ENCODE measurements around the gene KATNIP.
A peak's percentile ranks its signal among the peaks of the same experiment; 100 is the strongest.

The KATNIP gene

DNA sequence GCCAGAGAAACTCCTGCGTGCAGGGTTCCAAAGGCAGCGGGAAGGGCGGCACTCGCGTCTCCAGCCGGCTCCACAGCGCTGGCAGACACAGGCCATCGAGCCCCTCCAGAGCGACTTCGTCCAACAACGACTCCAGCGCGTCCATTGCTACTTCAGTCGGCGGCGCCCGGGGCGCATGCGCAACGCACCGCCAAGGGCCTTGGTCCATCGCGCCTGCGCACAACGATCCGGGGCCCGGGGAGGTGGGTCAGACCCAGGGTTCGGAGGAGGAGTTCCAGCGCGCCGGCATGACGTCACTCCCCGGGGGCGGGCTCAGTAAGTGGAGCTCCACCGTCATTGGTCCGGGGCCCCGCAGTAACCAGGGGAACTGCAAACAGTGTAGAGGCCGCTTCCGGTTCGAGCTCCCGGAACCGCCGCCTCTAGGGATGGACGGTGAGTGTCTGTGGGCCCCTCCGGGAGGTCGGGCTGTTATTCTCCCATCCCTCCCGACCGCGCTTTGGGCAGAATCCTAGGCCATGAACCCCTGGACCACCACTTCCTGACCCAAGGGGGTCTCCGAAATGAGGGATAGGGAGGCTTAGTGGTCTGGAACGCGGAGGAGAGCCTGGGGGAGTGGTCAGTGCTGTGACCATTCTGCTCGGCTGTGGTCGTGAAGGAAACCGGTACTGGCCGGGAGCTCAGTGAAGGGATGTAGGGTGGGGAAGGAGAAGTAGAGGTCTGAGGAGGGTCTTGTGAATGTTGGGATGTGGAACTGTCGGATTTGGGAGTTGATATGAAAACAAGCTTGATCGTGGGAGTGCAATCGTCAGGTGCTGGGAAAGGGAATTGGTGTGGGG, at the start of gene KATNIP, which contains the start of gene GTF3C1:
TSS of gene KATNIP (plus strand) at position 399 of the 836 bp plus-strand sequence. CDS start at position 426, 27 bp downstream.
TSS of gene GTF3C1 (minus strand) at position 168 of the 836 bp plus-strand sequence. CDS start at position 145, 23 bp downstream.
- peak; percentile 100 for DNase-seq

DNA sequence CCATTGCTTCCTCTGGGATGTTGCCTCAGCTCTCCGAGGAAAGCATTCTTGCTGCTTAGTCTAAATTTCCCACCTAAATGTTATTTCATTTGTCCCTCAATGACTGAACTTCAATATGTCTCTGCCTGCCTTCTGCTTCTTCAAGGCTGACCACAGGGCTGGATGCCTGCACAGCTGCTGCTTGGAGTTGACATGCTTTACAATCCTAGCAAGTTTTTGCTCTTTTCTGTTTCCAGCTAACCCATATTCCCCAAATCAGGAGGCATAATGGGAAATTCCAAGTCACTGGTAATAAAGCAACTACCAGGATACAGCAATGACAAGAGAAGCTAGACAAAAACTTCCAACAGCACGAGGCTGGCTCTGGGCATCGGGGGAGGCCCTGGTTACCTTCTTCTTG, 49.1 kb upstream of the KATNIP start:
- no peak for DNase-seq

DNA sequence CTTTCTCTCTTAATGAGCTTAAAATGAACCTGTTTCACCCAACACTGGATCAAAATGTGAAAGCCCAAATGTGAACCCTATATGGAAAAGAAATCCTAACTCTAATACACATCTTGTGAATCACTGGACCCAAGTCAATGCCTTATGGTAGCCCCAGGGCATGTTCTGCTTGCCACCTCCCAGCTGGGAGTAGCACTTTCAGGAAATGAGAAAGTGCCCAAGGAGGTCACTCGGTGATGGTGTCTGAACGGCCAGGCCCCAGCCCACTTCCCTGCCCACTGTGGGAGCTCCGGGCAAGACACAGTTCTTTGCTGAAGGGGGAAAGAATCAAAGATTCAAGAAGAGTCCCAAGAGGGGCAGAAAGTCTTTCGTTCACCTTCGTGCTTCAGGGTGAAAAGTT, 46.3 kb upstream of the KATNIP start:
- DNase-seq: no peak

DNA sequence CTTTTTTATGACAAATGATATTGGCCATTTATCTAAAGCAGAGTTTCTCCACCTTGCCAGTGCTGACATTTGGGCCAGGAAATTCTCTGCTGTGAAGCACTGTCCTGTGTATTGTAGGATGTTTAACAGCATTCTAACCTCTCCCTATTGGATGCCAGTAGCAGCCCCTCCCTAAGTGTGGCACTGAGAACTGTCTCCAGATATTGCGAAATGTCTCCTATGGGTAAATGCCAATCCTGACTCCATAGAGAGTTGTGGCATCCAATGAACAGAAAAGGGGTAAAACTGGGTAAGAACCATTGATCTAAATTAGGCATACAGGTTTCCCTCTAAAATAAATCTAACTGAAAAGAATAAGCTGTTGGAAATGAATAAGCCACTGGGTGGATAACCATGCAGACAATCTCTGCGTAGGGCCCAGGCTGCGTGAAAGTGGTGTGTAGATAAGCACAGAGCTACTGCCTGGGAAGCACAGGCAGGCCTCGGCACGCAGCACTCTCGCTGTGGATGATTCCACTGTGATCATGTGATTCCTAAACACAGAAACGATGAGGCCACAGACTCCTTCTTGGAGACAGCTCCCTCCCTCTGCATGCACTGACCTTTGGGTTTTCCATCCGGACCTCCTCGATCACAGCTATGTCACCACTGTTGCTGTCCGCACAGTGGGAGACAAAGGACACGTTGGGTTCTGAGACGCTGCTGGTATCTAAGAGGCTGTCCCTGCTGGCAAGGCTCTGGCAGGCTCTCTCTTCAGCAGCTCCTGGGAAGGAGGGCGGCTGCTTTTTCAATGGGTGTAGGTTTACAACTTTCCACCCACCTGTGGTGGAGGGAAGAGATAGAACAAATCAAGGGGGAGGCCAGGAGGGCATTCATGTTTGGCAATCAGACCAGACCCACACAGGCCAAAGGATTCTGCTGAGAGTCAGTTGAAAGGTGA, 44.4 kb upstream of the KATNIP start:
- DNase-seq: no peak

DNA sequence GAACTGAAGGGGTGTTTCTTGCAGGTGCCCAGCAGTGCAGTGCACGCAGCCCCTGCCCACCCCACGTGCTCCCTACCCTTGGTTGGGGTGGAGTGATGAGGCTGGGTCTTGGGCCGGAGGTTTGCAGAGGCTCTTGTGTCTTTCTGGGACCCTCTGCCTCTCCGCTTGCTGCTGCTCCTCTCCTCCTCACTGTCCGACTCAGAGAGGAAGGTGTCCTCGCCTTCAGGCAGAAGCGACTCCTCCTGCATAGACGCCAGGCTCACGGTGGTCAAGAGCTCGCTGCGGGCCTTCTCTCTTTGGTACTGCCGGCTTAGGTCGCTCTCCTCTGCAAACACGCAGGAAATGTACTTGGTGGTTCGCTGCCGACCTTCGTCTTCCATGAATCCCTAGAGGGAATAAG, 43.2 kb upstream of the KATNIP start:
- DNase-seq: no peak

DNA sequence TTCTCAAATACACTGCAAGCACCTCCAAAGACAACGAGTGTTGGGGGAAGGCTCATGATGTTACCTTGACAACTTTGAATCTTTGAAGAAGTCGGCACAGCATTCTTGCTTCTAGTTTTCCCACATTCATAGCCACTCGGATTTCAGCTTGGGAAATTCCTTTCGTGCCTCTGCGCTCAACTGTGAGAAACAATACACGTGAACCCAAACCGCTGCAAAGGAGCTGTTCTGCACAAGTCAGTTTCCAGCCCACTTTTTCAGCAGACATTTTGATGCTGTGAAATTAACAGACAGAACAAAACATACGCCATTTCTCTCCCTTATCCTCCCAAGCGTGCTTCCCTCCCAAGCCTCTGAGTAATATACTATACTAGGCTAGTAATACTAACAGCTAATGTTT, 41.5 kb upstream of the KATNIP start:
- DNase-seq: no peak

DNA sequence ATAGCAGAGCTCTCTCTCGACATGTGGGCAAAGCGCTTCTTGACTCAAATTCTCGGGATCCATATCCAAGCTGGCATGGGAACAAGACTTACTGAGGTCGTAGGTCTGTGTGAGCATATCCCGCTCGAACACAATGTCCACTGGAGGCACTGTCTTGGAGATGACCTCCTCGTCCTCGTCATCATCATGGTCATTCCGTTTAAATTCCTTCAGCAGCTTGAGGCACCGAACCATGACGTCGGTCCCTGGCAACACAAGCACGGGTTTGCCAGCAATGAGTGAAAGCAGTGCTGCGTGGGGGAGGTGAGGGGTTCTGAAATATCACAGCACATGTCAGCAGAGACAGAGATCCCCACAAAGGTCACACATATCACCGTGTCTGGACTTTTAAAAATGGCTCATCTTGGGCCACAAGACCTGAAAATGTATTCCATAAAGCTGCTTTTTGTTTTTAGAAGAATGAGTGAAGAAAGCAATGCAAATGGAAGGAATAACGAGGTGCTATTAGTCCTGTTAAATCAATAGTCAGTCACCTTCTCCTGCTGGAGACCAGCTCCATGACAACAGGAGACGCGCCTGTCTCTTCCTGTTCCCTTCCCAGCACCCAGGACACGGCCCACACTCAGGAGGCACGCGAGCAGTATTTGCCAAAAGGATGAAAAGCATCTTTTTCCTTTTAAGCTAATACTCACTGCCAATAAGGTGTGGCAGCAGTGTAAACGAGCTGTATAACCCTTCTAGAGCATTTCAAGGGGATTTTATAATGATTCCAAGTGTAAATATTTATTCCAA, 38.1 kb upstream of the KATNIP start:
- DNase-seq: no peak

DNA sequence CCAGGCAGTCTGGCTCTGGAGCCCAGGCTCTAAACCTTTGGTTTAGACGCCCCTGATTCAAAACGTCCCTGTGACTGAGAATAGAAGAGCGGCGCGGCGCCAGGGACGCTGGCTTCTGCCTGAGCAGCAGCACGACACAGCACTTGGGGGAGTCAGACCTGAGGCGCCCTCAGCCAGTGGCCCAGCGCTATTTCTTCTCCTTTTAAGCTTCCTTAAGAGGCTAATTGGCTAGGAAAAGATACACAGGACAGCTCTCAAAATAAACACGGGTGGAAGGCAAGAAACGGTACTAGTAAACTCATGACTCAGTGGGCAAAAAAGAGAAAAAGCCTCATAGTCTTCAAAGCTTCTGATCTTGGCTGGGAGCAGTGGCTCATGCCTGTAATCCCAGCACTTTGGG, 35.1 kb upstream of the KATNIP start:
- DNase-seq: no peak

DNA sequence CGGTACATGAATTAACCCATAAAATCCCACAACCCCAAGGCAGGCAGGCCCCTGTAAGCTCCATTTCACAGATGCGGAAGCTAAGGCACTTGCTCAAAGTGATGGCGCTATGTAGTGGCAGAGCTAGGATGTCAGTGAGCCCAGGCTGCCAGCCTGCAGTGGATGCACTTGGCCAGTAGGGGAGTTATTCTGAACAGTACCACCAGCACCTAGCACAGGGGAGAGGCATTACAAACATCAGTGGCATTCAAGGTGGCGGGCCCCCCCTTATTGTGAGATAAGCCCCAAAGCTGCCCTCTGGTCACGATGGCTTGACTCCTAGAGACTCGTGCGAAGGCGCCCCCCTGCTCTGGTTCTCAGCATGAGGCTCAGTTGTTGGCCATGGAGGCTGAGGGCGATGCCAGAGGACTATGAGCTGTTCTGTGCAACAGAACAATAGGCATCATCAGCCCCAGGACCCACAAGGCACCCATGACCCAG, 34.0 kb upstream of the KATNIP start:
- peak; percentile 49 for DNase-seq

DNA sequence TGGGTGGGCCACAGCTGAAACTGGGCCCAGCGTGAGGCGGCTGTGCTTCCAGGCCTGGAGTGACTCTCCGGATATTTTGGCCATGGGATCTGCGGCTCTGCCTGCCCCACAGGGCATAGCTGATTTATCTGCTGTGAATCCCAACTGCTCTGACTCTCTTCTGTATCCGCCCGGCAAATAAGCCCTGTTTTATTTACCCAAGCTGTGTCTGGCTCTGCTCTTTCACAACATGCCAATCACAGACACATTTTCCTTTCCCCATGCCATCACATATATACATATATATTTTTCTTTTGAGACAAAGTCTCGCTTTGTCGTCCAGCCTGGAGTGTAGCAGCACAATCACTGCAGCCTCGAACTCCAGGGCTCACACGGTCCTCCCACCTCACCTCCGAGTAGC, 33.6 kb upstream of the KATNIP start:
- DNase-seq: no peak

DNA sequence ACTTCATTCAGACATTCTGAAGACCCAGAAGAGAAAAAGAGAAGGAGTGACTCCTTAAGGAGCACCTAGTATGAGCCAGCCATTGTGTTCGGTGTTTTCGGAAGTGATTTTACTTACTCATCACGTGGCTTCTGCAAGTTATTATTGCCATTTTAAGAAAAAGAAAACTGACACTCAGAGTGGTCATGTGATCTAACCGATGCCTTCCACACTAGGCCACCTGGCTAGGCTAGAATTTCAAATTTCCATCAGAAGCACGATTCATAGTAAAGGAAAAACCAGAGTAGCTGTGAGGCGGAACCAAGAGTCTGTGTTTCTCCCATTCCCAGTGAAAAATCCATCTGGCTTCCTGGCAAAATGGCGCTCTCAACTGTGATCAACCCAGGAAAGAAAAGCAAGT, 32.3 kb upstream of the KATNIP start:
- no peak for DNase-seq

DNA sequence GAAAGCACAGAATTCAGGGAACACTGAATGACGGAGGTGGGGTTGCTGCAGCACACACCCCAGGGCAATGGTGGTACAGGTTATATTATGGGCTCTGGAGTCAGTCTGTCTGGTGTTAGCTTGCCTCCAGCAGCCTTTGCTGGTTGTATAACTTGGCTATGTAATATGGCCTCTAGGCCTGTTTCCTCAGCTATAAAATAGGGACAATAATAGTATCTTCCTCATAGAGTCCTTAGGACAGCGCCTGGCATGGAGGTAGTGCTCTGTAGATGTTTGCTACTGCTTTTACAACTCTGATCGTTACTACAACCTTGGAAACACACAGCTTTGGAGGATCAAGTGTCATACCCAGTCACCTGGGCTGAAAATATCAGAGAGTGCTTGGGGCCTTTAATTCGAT, 31.7 kb upstream of the KATNIP start:
- DNase-seq: no peak

DNA sequence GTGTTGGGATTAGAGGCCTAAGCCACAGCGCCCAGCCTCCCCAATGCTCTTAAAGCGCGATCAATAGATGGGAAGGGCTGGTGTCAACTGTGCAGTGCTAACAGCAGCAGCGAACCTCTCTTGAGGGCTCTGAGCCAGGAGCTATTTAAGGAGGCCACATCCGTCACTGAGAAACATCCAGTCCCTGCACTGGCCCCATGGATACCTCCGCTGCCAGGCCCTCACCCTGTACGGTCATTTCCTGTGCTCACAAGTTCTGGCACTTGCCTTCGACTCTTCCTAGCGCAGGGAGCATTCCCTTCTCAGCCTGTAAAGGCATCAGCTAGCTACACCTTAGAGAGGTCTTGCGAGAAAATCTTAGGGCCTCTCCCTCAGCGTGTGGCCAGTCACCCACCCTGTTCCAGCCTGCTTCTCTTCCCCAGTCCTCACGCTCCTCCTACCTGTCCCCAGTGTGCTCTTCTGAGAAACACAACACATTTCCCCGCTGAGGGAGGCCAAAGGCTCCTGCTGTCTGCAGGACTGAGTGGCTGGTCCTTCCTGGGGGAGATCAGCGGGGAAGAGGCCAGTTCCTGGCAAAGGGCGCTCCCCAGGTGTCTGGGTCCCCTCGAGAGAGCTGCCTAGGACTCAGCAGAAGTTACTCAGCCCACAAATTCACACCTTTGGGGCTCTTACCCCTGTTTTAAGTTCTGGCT, 28.8 kb upstream of the KATNIP start:
- no peak for DNase-seq

DNA sequence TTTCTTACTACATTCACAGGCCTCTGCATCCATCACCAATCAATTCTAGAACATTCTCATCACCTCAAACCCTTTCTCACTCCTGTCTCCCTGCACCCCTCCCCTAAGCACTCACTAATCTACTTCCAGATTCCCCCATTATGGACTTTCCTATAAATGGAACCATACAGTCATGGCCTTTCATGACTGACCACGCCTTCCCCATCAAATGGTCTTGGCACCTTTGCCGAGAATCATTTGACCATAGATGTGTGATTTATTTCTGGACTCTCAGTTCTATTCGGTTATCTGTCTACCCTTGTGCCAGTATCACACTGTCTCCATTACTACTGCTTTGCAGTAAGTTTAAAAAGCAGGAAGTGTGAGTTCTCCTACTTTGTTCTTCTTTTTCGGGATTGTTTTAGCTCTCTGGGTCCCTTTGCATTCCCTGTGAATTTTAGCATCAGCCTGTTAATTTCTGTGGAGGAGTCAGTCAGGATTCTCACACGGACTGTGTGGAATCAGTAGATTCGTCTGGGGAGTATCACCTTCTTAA, 27.7 kb upstream of the KATNIP start:
- DNase-seq: no peak

DNA sequence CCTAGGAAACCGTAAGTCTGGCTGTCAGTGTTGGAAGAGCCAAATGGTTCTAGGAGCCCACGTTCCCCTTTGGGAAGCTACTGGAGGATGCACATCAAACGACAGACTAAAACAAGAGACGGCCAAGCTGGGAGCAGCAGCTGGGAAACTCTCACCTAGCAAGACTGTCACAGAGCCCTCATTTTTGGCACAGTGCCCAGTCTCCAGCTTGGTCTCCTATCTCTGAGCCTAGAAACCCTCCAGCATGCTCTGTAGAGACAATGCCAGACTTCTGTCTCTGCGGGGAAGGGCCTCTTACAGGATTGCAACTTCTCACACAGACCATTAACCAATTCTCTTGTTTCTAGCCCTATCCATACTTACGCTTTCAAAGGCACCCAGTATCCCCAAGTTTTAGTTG, 23.8 kb upstream of the KATNIP start:
- no peak for DNase-seq

DNA sequence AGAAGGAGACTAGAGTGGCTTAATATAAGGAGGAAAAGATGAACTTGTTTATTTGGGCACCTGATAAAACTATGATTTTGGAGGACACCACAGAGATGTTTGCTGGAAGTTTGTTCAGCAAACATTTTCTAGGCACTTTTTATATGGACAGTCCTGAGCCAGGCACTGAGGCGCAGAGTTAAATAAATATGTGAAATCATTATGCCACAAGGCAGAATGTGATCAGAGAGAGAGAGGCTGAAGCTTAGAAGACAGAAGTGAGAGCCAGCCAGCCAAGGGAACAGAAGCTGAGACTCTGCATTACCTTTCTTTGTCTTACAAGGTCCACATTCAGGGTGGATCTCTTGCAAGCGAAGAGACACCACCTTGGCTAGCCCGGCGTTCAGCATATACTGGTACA, 21.6 kb upstream of the KATNIP start:
- DNase-seq: no peak

DNA sequence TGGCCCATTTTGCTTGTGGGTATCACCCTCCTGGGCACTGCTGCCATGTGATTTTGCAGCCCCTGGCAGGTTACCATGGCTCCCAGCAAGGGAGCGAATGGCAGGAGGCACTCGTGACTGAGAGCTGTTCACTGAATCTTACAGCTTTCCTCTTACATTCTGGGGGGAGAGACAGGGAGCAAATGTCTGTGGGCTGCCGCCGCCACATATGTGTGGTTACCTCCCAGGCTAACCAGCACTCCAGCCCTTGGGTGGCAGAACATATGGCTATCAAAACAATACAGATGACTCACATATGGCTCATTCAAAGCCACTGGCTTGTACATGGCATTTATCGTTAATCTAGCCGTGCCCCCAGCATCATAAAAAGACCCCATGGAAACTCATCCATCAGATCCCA, 20.0 kb upstream of the KATNIP start:
- no peak for DNase-seq

DNA sequence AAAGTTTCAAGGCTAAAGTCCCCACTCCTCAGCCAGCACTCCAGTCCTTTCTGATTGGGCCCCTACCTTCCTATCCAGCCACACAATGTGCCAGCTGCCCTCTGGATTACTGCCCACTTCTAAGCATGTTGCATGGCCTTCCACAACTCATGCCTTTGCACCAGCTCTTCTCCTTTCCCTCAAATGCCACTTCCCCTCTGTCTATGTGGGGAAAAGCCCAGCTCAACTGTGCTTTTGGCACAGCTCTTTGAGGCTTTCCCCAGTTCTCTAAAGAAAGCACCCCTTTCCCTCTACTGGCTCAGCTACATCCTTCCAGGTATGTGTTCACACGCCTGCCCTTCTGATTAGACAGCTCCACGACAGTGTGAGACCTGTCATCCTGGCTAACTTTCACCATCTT, 18.8 kb upstream of the KATNIP start:
- no peak for DNase-seq

DNA sequence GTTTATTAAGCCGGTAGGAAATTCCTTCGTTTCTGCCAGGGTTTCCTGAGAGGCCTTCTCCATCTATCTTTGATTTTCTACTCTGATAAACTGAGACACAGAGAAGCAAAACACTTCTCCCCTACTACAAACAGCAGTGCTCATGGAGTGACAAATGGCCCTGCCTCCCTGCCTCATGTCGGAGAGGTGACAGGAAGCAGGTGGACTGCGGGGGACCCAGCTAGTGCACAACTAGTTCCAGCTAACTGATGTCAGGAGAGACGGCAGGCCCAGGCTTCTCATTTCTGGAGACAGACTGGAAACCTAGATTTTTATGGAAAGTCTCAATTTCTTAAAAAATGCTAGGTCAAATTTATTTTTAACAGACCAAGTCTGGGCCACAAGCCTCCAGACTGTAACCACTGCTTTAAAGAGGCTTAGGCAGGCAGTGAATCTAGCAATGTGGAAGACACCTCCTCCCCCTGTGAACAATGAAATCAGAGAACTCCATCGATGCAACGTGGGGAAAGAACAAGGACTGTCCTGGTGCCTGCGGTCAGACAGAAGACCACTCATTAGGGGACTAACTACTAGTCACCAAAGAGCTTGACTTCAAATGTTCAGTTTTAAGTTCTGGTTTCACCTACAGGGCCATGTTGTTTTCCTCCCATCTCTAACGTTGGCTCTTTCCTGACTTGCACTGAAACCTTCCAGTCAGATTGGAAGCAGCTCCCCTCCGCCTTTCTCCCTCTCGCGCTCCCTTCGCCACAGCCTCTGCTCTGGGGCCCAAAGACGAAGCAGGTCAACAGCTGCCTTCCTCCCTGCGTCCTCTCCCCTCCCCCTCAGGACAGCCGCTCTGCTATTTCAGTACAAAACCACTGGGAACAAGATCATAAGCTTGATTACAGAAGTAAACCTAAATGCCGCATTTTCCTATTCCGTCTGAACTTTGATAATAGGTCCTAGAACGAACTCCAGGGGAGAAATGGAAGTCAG, 17.8 kb upstream of the KATNIP start:
- DNase-seq: no peak

DNA sequence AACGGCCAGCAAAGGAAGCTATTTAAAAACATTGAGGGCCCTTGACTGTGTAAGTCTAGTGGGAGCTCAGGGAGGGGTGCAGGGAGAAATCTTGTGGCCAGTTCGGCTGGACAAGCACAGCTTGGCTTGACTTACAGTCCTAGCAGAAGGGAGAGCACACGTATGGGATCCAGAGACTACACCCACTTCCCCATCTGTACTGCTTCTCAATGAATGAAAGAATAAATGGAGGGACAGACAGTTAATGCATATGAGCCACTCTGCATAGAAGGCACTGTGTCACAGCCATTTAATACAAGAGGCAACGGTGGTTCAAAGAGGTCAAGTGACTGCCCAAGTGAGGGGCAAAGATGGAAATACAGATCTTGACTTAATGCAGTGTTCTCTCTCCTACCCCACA, 15.7 kb upstream of the KATNIP start:
- DNase-seq: no peak

DNA sequence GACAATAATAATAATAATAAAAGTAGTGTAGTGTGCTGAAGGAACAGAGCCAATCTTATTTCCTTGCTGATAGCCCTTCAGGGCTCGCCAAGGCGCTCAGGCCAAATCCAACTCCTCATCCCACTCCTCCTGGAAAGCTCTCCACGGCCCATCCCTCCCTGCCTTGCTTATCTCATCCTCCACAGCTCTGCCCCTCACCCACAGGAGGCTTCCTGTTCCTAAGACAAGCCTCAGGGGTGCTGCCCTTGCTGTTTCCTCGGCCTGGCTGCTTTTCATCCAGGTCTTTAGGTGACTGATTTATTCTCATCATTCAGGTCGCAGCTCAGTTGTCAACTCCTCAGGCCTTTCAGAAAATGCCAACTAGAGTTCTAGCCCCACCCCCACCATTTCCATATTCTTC, 11.4 kb upstream of the KATNIP start:
- no peak for DNase-seq

Data from activated CD4-positive, alpha-beta T cell treated with anti-CD3 and anti-CD28 coated beads, Interleukin-10, Interleukin-2, amounts not matched to agents 100 ng/mL and 50 ng/mL, durations not matched to agents 16 hours and 8 hours (primary cell).